ENCODE measurements around the gene MRFAP1. TPM values are rescaled to one million over a fixed set of nuclear protein-coding genes. Genes with fewer than 3 reads are reported as not detected.

The MRFAP1 gene
- total RNA-seq, 2 donors from 2014 or later: 131 to 243 TPM

GRCh38 chr4:6616087-6616995, 24.1 kb upstream of the MRFAP1 start:
- Histone ChIP-seq H3K4me1 (ENCODE audit: control insufficient read depth in 1 of 2, low read depth in 2 of 2) (no peaks in the 10 kb centered on the region), H3K4me3 (no peak overlapping the region), H3K27me3 (replicated peaks; ENCODE audit: insufficient read depth) (no peaks in the 10 kb centered on the region), H3K36me3 (peaks cover 49% of the 10 kb centered on the region), H3K27ac (no peak overlapping the region), H3K9me3 (no peaks in the 10 kb centered on the region)
- ATAC-seq (ENCODE audit: insufficient number of reproducible peaks, low FRiP score, low read depth) (no peak), DNase-seq (ENCODE audit: low spot score) (no peak)
- TF ChIP-seq, protein P1, sequence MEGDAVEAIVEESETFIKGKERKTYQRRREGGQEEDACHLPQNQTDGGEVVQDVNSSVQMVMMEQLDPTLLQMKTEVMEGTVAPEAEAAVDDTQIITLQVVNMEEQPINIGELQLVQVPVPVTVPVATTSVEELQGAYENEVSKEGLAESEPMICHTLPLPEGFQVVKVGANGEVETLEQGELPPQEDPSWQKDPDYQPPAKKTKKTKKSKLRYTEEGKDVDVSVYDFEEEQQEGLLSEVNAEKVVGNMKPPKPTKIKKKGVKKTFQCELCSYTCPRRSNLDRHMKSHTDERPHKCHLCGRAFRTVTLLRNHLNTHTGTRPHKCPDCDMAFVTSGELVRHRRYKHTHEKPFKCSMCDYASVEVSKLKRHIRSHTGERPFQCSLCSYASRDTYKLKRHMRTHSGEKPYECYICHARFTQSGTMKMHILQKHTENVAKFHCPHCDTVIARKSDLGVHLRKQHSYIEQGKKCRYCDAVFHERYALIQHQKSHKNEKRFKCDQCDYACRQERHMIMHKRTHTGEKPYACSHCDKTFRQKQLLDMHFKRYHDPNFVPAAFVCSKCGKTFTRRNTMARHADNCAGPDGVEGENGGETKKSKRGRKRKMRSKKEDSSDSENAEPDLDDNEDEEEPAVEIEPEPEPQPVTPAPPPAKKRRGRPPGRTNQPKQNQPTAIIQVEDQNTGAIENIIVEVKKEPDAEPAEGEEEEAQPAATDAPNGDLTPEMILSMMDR (IDR thresholded peaks at IDR 0.05): no peak

- H3K4me3 ChIP-seq: no peak overlapping the region
These were observed 23.2 kb upstream of the MRFAP1 start for GRCh38 chr4:6617246-6617645.

GRCh38 chr4:6618386-6619115, 21.9 kb upstream of the MRFAP1 start:
- TF ChIP-seq, protein P1 (IDR thresholded peaks at IDR 0.05): no peak
- H3K9me3 ChIP-seq: no peaks in the 10 kb centered on the region
- no peak overlapping the region for H3K27ac ChIP-seq
- H3K4me1 ChIP-seq (ENCODE audit: control insufficient read depth in 1 of 2, low read depth in 2 of 2): no peaks in the 10 kb centered on the region
- no peak overlapping the region for H3K4me3 ChIP-seq
- H3K36me3 ChIP-seq: peaks cover 41% of the 10 kb centered on the region
- ATAC-seq (ENCODE audit: insufficient number of reproducible peaks, low FRiP score, low read depth) (no peak), DNase-seq (ENCODE audit: low spot score) (no peak)
- H3K27me3 ChIP-seq (replicated peaks; ENCODE audit: insufficient read depth): no peaks in the 10 kb centered on the region

More at GRCh38 chr4:6617246-6617645, 23.2 kb upstream of the MRFAP1 start:
- no peak for DNase-seq (ENCODE audit: low spot score)
- Histone ChIP-seq H3K27ac (no peak overlapping the region), H3K4me1 (ENCODE audit: control insufficient read depth in 1 of 2, low read depth in 2 of 2) (no peaks in the 10 kb centered on the region), H3K27me3 (replicated peaks; ENCODE audit: insufficient read depth) (no peaks in the 10 kb centered on the region), H3K36me3 (peaks cover 48% of the 10 kb centered on the region), H3K9me3 (no peaks in the 10 kb centered on the region)
- ATAC-seq (ENCODE audit: insufficient number of reproducible peaks, low FRiP score, low read depth): no peak
- TF ChIP-seq, protein P1 (IDR thresholded peaks at IDR 0.05): no peak

GRCh38 chr4:6619116-6619465, 21.4 kb upstream of the MRFAP1 start:
- Histone ChIP-seq H3K4me3 (no peak overlapping the region), H3K27me3 (replicated peaks; ENCODE audit: insufficient read depth) (no peaks in the 10 kb centered on the region), H3K4me1 (ENCODE audit: control insufficient read depth in 1 of 2, low read depth in 2 of 2) (no peaks in the 10 kb centered on the region), H3K27ac (no peak overlapping the region), H3K36me3 (peaks cover 40% of the 10 kb centered on the region), H3K9me3 (no peaks in the 10 kb centered on the region)
- ATAC-seq (ENCODE audit: insufficient number of reproducible peaks, low FRiP score, low read depth) (no peak), DNase-seq (ENCODE audit: low spot score) (no peak)
- TF ChIP-seq, protein P1 (IDR thresholded peaks at IDR 0.05): no peak
